ENCODE results near the gene PSME3IP1. TPM values are rescaled to one million over a fixed set of nuclear protein-coding genes. Genes with fewer than 3 reads are reported as not detected.

PSME3IP1 gene
- total and polyA plus RNA-seq, 2 of the 8 experiments (the other 6 are each of a cell fraction or from before 2014, with no cell fraction given) = 95.1 to 98.3 TPM

DNA sequence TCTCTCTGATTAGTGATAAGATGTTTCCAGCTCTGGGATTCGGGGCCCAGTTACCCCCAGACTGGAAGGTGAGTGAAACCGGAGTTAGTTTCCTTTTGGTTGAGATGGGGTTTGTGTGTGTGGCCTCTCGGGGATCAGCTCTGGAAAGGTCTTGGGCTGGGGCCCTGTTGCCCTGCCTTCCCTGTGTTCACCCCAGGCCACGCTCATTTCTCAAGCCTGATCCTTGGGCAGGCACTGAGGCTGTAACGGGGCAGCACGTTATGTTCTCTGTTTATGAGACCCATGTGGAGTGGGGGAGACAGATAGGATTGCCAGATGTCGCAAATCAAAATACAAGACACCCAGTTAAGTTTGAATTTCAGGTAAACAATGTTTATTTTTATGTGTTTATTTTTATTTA is 58.0 kb downstream of the PSME3IP1 start:
- H3K27ac ChIP-seq (ENCODE audit: low read depth, low read length) = no peak overlapping the region
- no peak overlapping the region for H3K4ac ChIP-seq (replicated peaks; ENCODE audit: insufficient read length, low read depth, low read length)
- no peaks in the 10 kb centered on the region for H3K36me3 ChIP-seq (ENCODE audit: control insufficient read depth in 2 of 4, insufficient read depth in 4 of 4, low read length in 3 of 4)
- H3K56ac ChIP-seq (replicated peaks; ENCODE audit: insufficient read length, low read depth, low read length) = no peak overlapping the region
- H3K4me2 ChIP-seq (ENCODE audit: insufficient read depth in 1 of 2, low read depth in 2 of 2, low read length in 2 of 2) = no peak overlapping the region
- TF ChIP-seq SP4 (IDR thresholded peaks at IDR 0.05; ENCODE audit: low read length) (no peak), NRF1 (IDR thresholded peaks at IDR 0.05; ENCODE audit: low read depth, low read length) (no peak), GTF2F1 (IDR thresholded peaks at IDR 0.05; ENCODE audit: borderline replicate concordance, low read depth, low read length) (no peak), PHF8 (conservative IDR thresholded peaks at IDR 0.05; ENCODE audit: low read depth, low read length) (no peak), SP2 (IDR thresholded peaks at IDR 0.05; ENCODE audit: low read length) (no peak), JUN (IDR thresholded peaks at IDR 0.05; ENCODE audit: low read depth, low read length) (no peak), CHD1 (IDR thresholded peaks at IDR 0.05; ENCODE audit: low read depth, low read length) (no peak), KDM4A (IDR thresholded peaks at IDR 0.05; ENCODE audit: low read depth, low read length, severe bottlenecking) (no peak)
- no peak overlapping the region for H2BK120ac ChIP-seq (replicated peaks; ENCODE audit: low read depth, low read length)
- WGBS, 2 experiments (ENCODE audit: extremely low coverage in 1 of 2, insufficient coverage in 1 of 2, insufficient read length in 1 of 2, insufficient replicate concordance in 2 of 2, low coverage in 1 of 2, low lambda C conversion rate in 2 of 2, missing lambda C conversion rate in 1 of 2) = 95% methylated on average over 7 of the region's 7 CpGs; no CpG with 5 or more reads in 1 of the 2 experiments
- no peak overlapping the region for H3K14ac ChIP-seq (ENCODE audit: insufficient read length)
- DNase-seq (ENCODE audit: low read depth in 1 of 2, low spot score in 2 of 2) (no peak), FAIRE-seq (no peak)
- no peak overlapping the region for H4K8ac ChIP-seq (ENCODE audit: extremely low read depth, insufficient read depth, low read length)
- H2AFZ ChIP-seq (ENCODE audit: low read length) = no peak overlapping the region
- H4K5ac ChIP-seq (ENCODE audit: insufficient read length, low read depth, low read length) = no peak overlapping the region
- no peak overlapping the region for H4K91ac ChIP-seq (replicated peaks; ENCODE audit: insufficient read length, low read length)
- H3K18ac ChIP-seq (ENCODE audit: extremely low read depth, low read length) = no peak overlapping the region
- H3K4me1 ChIP-seq (replicated peaks in 1 of 4; ENCODE audit: control insufficient read depth in 3 of 4, insufficient read depth in 4 of 4, low read length in 3 of 4) = no peaks in the 10 kb centered on the region; a peak in 1 of 7 replicates
- no peak overlapping the region for H3K23ac ChIP-seq (ENCODE audit: insufficient read length)
- H2BK5ac ChIP-seq (ENCODE audit: low read depth, low read length) = no peak overlapping the region
- no peak overlapping the region for H2AK5ac ChIP-seq (ENCODE audit: low read depth, low read length)
- no peaks in the 10 kb centered on the region for H3K79me2 ChIP-seq (ENCODE audit: control insufficient read depth in 1 of 2, insufficient read depth in 2 of 2, low read length in 2 of 2)
- H3K23me2 ChIP-seq (ENCODE audit: low read depth, low read length) = no peaks in the 10 kb centered on the region
- no peak overlapping the region for H3K4me3 ChIP-seq (ENCODE audit: extremely low read depth in 1 of 4, insufficient read depth in 2 of 4, low read depth in 3 of 4, low read length in 4 of 4)
- H2BK12ac ChIP-seq (ENCODE audit: low read depth, low read length) = no peak overlapping the region
- no peak overlapping the region for H3K9ac ChIP-seq (replicated peaks in 1 of 4; ENCODE audit: extremely low read depth in 1 of 4, low read depth in 3 of 4, low read length in 3 of 4)
- no peaks in the 10 kb centered on the region for H3K27me3 ChIP-seq (replicated peaks in 1 of 4; ENCODE audit: control insufficient read depth in 3 of 4, extremely low read depth in 1 of 4, insufficient read depth in 3 of 4, low read length in 3 of 4)
- H3K79me1 ChIP-seq (ENCODE audit: low read depth, low read length) = no peaks in the 10 kb centered on the region
- H3K9me3 ChIP-seq (ENCODE audit: insufficient read depth in 2 of 2, low read depth in 1 of 2, low read length in 1 of 2) = no peaks in the 10 kb centered on the region
- no peaks in the 10 kb centered on the region for H4K20me1 ChIP-seq (replicated peaks in 1 of 2; ENCODE audit: control insufficient read depth in 1 of 2, insufficient read depth in 2 of 2, low read length in 2 of 2)
- POLR2A ChIA-PET (ENCODE audit: partially characterized antibody) = no interaction called here
- no peak overlapping the region for H2BK15ac ChIP-seq (ENCODE audit: low read length)
- no peak overlapping the region for H2BK20ac ChIP-seq (ENCODE audit: low read length)
- CTCF ChIA-PET (ENCODE audit: partially characterized antibody) = interaction anchor here (1.2 to 1.4 kb wide), 3 partner anchors 23 to 43 kb away, joined by 3 to 4 read pairs (median 3); no protein-coding TSS in a partner anchor
